ENCODE data around the gene RBMX.

The RBMX gene

DNA sequence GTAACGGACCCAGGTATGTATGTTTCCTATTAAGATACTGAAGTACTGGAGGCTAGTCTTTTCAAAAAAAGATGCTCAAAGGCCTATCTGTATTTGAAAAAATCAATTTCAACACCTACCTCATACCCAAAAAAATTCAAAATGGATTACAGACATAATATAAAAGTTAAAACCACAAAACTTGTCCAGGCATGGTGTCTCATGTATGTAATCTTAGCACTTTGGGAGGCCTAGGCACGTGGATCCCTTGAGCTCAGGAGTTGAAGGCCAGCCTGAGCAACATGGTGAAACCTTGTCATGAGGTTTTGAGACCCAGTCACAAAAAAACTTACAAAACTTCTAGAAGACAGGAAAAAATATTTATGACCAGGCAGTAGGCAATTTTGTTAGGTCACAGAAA lies 16.7 kb downstream of the RBMX start:
- Histone ChIP-seq H3K36me3 (ENCODE audit: control insufficient read depth, insufficient read depth, low read length) (peaks cover 94% of the 10 kb centered on the region), H3K9ac (ENCODE audit: low read length) (no peak overlapping the region), H3K27ac (ENCODE audit: low read depth, low read length) (no peak overlapping the region), H3K27me3 (ENCODE audit: control insufficient read depth, insufficient read depth, low read length) (no peaks in the 10 kb centered on the region), H3K4me1 (ENCODE audit: control insufficient read depth, insufficient read depth, low read length) (no peaks in the 10 kb centered on the region), H3K4me3 (ENCODE audit: low read depth, low read length) (no peak overlapping the region), H3K9me3 (ENCODE audit: control insufficient read depth, insufficient read depth, low read depth, low read length) (no peaks in the 10 kb centered on the region)

DNA sequence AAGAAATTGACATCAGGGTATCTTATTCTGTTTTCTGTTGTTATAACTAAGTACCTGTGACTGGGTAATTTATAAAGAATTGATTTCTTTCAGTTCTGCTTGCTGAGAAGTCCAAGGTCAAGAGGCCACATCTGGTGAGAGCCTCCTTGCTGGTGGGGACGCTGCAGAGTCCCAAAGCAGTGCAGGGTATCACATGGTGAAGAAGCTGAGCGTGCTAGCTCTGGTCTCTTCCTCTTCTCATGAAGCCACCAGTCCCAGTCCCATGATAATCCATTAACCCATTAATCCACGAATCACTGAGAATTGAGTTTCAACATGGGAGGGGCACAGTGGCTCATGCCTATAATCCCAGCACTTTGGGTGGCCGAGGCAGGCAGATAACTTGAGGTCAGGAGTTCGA lies 18.0 kb downstream of the RBMX start:
- Histone ChIP-seq H3K4me3 (ENCODE audit: low read depth, low read length) (no peak overlapping the region), H3K36me3 (ENCODE audit: control insufficient read depth, insufficient read depth, low read length) (peaks cover 92% of the 10 kb centered on the region), H3K27me3 (ENCODE audit: control insufficient read depth, insufficient read depth, low read length) (no peaks in the 10 kb centered on the region), H3K9ac (ENCODE audit: low read length) (no peak overlapping the region), H3K27ac (ENCODE audit: low read depth, low read length) (no peak overlapping the region), H3K4me1 (ENCODE audit: control insufficient read depth, insufficient read depth, low read length) (no peaks in the 10 kb centered on the region), H3K9me3 (ENCODE audit: control insufficient read depth, insufficient read depth, low read depth, low read length) (no peaks in the 10 kb centered on the region)

DNA sequence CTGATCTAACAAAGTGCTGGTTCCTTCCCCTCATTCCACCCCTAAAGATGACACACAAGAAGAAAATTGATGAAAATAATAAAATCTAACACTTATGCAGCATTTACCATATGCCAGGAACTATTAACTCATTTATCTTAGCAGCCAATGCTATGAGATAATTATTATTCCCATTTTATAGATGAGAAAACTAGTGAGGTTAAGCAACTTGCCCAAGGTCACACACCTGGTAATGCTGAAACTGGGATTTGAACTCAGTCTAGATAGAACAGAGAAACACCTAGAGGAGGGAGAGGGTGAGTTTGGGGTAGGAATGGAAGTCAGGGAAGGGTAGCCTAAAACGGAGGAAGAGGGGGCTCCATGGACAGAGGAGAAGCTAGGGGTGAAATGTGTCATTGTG lies 18.6 kb downstream of the RBMX start:
- no peaks in the 10 kb centered on the region for H3K9me3 ChIP-seq (ENCODE audit: control insufficient read depth, insufficient read depth, low read depth, low read length)
- H3K9ac ChIP-seq (ENCODE audit: low read length): no peak overlapping the region
- peaks cover 91% of the 10 kb centered on the region for H3K36me3 ChIP-seq (ENCODE audit: control insufficient read depth, insufficient read depth, low read length)
- no peaks in the 10 kb centered on the region for H3K27me3 ChIP-seq (ENCODE audit: control insufficient read depth, insufficient read depth, low read length)
- no peaks in the 10 kb centered on the region for H3K4me1 ChIP-seq (ENCODE audit: control insufficient read depth, insufficient read depth, low read length)
- H3K4me3 ChIP-seq (ENCODE audit: low read depth, low read length): no peak overlapping the region
- H3K27ac ChIP-seq (ENCODE audit: low read depth, low read length): no peak overlapping the region

DNA sequence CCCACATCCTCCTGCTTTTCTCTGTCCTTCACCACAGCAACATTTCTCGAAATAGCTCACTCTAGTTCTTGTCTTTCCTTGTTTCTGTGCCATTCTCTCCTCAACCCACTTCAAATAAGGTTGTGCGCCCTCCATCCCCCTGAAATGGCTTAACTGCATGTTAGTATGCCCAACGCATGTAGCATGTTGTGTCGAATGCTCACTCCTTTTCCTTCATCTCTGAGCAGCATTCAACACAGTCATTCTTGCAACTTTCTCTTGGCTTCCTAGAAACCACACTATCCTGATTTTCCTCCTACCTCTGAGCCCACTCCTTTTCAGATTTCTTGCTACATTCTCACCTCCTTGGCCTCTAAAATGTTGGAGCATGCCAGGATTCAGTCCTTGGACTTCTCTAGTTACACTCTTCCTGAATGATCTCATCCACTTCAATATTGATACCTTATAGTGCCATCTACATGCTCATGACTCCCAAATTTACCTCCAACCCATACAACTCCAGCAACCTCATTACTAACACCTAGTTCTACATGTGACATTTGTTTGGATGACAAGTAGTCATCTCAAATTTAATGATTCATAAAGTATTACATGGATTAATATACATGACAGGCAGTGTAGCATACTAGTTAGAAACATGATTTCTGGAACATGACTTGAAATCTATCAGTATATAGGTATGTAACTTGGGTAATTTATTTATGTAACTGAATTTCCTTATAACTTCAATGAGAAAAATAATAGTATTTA lies 22.3 kb downstream of the RBMX start:
- no peak overlapping the region for H3K4me3 ChIP-seq (ENCODE audit: low read depth, low read length)
- no peaks in the 10 kb centered on the region for H3K9me3 ChIP-seq (ENCODE audit: control insufficient read depth, insufficient read depth, low read depth, low read length)
- H3K27me3 ChIP-seq (ENCODE audit: control insufficient read depth, insufficient read depth, low read length): no peaks in the 10 kb centered on the region
- H3K4me1 ChIP-seq (ENCODE audit: control insufficient read depth, insufficient read depth, low read length): no peaks in the 10 kb centered on the region
- no peak overlapping the region for H3K9ac ChIP-seq (ENCODE audit: low read length)
- no peak overlapping the region for H3K27ac ChIP-seq (ENCODE audit: low read depth, low read length)
- peaks cover 83% of the 10 kb centered on the region for H3K36me3 ChIP-seq (ENCODE audit: control insufficient read depth, insufficient read depth, low read length)

DNA sequence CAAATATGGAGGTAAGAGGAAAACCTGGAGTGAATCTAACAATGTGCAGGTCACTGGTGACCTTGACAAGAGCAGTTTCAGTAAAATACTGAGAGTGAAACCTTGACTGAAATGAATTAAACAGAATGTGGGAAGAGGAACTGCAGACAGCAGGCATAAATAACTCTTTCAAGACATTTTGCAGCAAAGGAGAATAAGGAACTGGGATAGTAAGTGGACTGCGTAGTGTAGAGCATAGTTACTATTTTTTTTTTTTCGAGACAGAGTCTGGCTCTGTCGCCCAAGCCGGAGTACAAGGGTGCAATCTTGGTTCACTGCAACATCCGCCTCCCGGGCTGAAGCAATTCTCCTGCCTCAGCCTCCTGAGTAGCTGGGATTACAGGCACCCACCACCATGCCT lies 24.0 kb downstream of the RBMX start:
- Histone ChIP-seq H3K4me3 (ENCODE audit: low read depth, low read length) (no peak overlapping the region), H3K4me1 (ENCODE audit: control insufficient read depth, insufficient read depth, low read length) (no peaks in the 10 kb centered on the region), H3K9me3 (ENCODE audit: control insufficient read depth, insufficient read depth, low read depth, low read length) (no peaks in the 10 kb centered on the region), H3K9ac (ENCODE audit: low read length) (no peak overlapping the region), H3K27me3 (ENCODE audit: control insufficient read depth, insufficient read depth, low read length) (no peaks in the 10 kb centered on the region), H3K27ac (ENCODE audit: low read depth, low read length) (no peak overlapping the region), H3K36me3 (ENCODE audit: control insufficient read depth, insufficient read depth, low read length) (peaks cover 76% of the 10 kb centered on the region)

DNA sequence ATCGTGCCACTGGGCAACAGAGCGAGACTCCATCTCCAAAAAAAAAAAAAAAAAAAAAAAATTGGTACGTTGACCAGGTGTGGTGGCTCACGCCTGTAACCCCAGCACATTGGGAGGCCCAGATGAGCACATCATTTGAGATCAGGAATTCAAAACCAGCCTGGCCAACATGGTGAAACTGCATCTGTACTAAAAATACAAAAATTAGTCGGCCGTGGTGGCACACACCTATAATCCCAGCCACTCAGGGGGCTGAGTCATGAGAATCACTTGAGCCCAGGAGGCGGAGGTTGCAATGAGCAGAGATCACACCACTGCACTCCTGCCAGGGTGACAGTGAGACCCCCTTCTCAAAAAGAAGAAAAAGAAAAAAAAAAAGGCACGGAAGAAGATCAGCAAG lies 24.5 kb downstream of the RBMX start:
- no peak overlapping the region for H3K27ac ChIP-seq (ENCODE audit: low read depth, low read length)
- H3K4me1 ChIP-seq (ENCODE audit: control insufficient read depth, insufficient read depth, low read length): no peaks in the 10 kb centered on the region
- H3K9me3 ChIP-seq (ENCODE audit: control insufficient read depth, insufficient read depth, low read depth, low read length): no peaks in the 10 kb centered on the region
- no peak overlapping the region for H3K4me3 ChIP-seq (ENCODE audit: low read depth, low read length)
- H3K27me3 ChIP-seq (ENCODE audit: control insufficient read depth, insufficient read depth, low read length): no peaks in the 10 kb centered on the region
- peaks cover 71% of the 10 kb centered on the region for H3K36me3 ChIP-seq (ENCODE audit: control insufficient read depth, insufficient read depth, low read length)
- H3K9ac ChIP-seq (ENCODE audit: low read length): no peak overlapping the region

DNA sequence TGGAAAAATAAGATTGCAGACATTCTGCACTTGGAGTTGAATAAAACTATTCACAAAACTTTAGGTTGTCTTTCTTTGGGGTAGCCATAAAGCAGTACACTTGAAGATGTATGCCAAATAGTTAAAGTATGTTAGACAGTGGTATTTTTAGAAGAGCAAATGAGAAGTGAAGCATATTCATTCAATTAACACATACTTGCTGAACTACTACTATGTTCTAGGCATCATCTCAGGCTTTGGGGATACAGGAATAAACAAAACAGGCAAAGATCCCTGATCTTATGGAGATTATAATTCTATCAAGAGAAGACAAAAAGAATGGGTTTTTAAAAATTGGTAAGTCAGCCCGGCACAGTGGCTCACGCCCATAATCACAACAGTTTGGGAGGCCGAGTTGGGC lies 29.0 kb downstream of the RBMX start:
- no peak overlapping the region for H3K4me3 ChIP-seq (ENCODE audit: low read depth, low read length)
- H3K27ac ChIP-seq (ENCODE audit: low read depth, low read length): no peak overlapping the region
- peaks cover 52% of the 10 kb centered on the region for H3K36me3 ChIP-seq (ENCODE audit: control insufficient read depth, insufficient read depth, low read length)
- no peaks in the 10 kb centered on the region for H3K9me3 ChIP-seq (ENCODE audit: control insufficient read depth, insufficient read depth, low read depth, low read length)
- H3K27me3 ChIP-seq (ENCODE audit: control insufficient read depth, insufficient read depth, low read length): no peaks in the 10 kb centered on the region
- no peak overlapping the region for H3K9ac ChIP-seq (ENCODE audit: low read length)
- H3K4me1 ChIP-seq (ENCODE audit: control insufficient read depth, insufficient read depth, low read length): no peaks in the 10 kb centered on the region

DNA sequence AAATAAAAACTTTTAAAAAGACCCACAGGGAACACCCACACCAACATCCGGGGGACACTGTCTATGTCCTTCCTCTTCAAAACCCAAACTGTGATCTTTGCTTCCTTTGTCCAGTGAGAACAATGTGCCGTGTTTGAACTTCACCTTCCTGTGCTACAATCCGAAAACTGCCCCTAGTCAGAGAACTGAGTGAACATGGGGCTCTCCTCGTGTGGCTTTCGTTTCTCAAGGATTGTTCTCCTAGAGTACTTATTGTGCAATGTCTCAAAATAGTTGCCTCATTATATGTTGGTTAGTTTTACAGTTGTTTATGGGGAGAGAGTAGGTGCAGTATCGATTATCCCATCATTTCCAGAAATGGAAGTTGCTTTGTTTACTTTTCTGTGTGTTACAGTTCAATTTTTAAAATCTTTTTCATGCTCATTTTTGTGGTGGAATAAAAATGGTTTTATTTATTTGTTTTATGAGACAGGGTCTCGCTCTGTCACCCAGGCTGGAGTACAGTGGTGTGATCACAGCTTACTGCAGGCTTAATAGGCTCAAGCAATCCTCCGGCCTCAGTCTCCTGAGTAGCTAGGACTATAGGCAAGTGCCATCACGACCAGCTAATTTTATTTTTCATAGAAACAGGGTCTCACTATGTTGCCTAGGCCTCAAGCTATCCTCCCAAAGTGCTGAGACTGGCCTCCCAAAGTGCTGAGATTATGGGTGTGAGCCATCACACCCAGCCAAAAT lies 29.9 kb downstream of the RBMX start:
- Histone ChIP-seq H3K9me3 (ENCODE audit: control insufficient read depth, insufficient read depth, low read depth, low read length) (no peaks in the 10 kb centered on the region), H3K4me1 (ENCODE audit: control insufficient read depth, insufficient read depth, low read length) (no peaks in the 10 kb centered on the region), H3K9ac (ENCODE audit: low read length) (no peak overlapping the region), H3K4me3 (ENCODE audit: low read depth, low read length) (no peak overlapping the region), H3K27me3 (ENCODE audit: control insufficient read depth, insufficient read depth, low read length) (no peaks in the 10 kb centered on the region), H3K36me3 (ENCODE audit: control insufficient read depth, insufficient read depth, low read length) (peaks cover 46% of the 10 kb centered on the region), H3K27ac (ENCODE audit: low read depth, low read length) (no peak overlapping the region)

DNA sequence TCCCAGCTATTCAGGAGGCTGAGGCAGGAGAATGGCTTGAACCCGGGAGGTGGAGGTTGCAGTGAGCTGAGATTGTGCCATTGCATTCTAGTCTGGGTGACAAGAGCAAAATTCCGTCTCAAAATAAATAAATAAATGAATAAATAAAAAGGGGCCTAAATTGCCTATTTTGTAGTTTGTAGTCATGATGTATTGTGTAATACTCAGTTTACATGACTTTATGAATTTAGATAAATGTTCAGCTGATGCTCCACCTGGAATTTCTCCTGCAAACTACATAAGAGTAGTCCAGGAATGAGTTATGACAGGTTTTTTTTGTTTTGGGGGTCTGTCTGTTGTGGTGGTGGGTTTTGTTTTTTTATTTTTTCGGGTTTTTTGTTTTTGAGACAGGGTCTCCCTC lies 31.1 kb downstream of the RBMX start:
- no peak overlapping the region for H3K9ac ChIP-seq (ENCODE audit: low read length)
- no peak overlapping the region for H3K27ac ChIP-seq (ENCODE audit: low read depth, low read length)
- no peaks in the 10 kb centered on the region for H3K9me3 ChIP-seq (ENCODE audit: control insufficient read depth, insufficient read depth, low read depth, low read length)
- no peaks in the 10 kb centered on the region for H3K27me3 ChIP-seq (ENCODE audit: control insufficient read depth, insufficient read depth, low read length)
- no peaks in the 10 kb centered on the region for H3K4me1 ChIP-seq (ENCODE audit: control insufficient read depth, insufficient read depth, low read length)
- peaks cover 50% of the 10 kb centered on the region for H3K36me3 ChIP-seq (ENCODE audit: control insufficient read depth, insufficient read depth, low read length)
- no peak overlapping the region for H3K4me3 ChIP-seq (ENCODE audit: low read depth, low read length)

DNA sequence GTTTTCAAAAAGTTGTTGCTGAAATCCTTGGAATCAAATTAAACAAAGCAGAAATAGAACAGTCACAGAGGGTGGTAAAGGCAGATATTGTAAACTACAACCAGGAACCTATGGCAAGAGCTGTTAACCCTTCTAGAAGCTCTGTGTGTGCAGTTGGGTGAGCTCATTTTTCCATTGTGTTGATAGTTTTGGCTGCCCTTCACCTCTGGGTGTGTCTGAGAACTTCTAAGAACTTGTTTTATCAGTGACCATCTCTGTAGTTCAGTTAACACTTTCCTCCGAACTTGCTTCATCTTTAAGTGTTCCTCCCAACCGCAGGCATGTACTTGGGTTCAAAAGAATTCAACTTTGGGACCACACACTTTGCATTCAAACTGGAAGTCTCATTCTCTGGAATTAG lies 32.7 kb downstream of the RBMX start:
- no peak overlapping the region for H3K27ac ChIP-seq (ENCODE audit: low read depth, low read length)
- no peak overlapping the region for H3K9ac ChIP-seq (ENCODE audit: low read length)
- peaks cover 52% of the 10 kb centered on the region for H3K36me3 ChIP-seq (ENCODE audit: control insufficient read depth, insufficient read depth, low read length)
- H3K4me1 ChIP-seq (ENCODE audit: control insufficient read depth, insufficient read depth, low read length): no peaks in the 10 kb centered on the region
- no peak overlapping the region for H3K4me3 ChIP-seq (ENCODE audit: low read depth, low read length)
- H3K9me3 ChIP-seq (ENCODE audit: control insufficient read depth, insufficient read depth, low read depth, low read length): no peaks in the 10 kb centered on the region
- no peaks in the 10 kb centered on the region for H3K27me3 ChIP-seq (ENCODE audit: control insufficient read depth, insufficient read depth, low read length)

DNA sequence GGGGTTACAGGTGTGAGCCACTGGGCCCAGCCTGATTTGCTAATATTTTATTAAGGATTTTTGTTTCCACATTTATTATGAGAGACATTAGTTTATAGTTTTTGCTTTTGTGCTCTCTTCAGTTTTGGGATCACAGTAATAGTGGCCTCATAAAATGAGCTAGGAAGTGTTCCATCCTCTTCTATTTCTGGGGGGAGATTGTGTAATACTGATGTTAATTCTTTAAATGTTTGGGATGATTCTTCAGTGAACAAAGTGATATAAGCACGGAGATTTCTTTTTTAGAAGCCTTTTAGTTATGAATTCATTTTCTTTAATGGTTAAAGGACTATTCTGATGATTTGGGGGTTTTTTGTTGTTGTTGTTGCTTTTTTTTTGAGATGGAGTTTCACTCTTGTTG lies 41.3 kb downstream of the RBMX start:
- Histone ChIP-seq H3K4me1 (ENCODE audit: control insufficient read depth, insufficient read depth, low read length) (0 out of 2 replicates have a peak, but pooled peaks cover 4% of the 10 kb centered on the region), H3K27ac (ENCODE audit: low read depth, low read length) (no peak overlapping the region), H3K36me3 (ENCODE audit: control insufficient read depth, insufficient read depth, low read length) (peaks cover 25% of the 10 kb centered on the region), H3K27me3 (ENCODE audit: control insufficient read depth, insufficient read depth, low read length) (no peaks in the 10 kb centered on the region; the same call in 1 of the 2 replicates), H3K4me3 (ENCODE audit: low read depth, low read length) (no peak overlapping the region), H3K9ac (ENCODE audit: low read length) (no peak overlapping the region), H3K9me3 (ENCODE audit: control insufficient read depth, insufficient read depth, low read depth, low read length) (no peaks in the 10 kb centered on the region)

All from HUES6 (cell line).